ENCODE data around the gene TRABD2B.

DNA sequence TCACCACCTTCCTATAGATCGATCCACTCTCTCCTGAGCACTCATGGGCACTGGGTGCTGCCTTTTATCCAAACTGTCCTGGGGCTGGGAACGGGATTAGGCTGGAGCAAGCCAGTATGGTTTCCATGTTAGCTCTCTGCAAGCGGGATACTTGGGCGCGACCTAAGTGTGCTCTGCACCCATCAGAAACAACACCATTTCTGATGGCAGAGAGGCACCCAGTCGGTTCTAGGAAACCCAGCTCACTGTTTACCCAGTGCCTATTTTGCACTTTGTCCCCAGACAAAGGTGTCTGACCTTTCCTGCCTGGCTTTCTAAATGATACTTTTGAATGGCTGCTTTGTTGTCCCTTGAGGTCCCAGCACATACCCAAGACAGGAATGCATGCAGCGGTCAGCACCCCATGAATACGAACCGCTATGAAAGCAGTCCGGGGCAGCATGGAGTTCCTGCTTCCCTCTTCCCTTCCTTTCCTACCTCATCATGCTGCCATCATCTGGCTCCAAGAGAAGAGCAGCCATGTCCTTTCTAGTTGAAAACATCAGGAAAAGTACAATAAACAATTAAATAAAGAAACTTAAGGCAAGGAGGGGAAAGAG, 83.9 kb downstream of the TRABD2B start:
- TF ChIP-seq, protein P1, sequence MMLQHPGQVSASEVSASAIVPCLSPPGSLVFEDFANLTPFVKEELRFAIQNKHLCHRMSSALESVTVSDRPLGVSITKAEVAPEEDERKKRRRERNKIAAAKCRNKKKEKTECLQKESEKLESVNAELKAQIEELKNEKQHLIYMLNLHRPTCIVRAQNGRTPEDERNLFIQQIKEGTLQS (IDR thresholded peaks at IDR 0.05): no peak
- TF ChIP-seq, protein P2, sequence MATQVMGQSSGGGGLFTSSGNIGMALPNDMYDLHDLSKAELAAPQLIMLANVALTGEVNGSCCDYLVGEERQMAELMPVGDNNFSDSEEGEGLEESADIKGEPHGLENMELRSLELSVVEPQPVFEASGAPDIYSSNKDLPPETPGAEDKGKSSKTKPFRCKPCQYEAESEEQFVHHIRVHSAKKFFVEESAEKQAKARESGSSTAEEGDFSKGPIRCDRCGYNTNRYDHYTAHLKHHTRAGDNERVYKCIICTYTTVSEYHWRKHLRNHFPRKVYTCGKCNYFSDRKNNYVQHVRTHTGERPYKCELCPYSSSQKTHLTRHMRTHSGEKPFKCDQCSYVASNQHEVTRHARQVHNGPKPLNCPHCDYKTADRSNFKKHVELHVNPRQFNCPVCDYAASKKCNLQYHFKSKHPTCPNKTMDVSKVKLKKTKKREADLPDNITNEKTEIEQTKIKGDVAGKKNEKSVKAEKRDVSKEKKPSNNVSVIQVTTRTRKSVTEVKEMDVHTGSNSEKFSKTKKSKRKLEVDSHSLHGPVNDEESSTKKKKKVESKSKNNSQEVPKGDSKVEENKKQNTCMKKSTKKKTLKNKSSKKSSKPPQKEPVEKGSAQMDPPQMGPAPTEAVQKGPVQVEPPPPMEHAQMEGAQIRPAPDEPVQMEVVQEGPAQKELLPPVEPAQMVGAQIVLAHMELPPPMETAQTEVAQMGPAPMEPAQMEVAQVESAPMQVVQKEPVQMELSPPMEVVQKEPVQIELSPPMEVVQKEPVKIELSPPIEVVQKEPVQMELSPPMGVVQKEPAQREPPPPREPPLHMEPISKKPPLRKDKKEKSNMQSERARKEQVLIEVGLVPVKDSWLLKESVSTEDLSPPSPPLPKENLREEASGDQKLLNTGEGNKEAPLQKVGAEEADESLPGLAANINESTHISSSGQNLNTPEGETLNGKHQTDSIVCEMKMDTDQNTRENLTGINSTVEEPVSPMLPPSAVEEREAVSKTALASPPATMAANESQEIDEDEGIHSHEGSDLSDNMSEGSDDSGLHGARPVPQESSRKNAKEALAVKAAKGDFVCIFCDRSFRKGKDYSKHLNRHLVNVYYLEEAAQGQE (IDR thresholded peaks at IDR 0.05): peak; percentile 79
- TF ChIP-seq, protein P3, sequence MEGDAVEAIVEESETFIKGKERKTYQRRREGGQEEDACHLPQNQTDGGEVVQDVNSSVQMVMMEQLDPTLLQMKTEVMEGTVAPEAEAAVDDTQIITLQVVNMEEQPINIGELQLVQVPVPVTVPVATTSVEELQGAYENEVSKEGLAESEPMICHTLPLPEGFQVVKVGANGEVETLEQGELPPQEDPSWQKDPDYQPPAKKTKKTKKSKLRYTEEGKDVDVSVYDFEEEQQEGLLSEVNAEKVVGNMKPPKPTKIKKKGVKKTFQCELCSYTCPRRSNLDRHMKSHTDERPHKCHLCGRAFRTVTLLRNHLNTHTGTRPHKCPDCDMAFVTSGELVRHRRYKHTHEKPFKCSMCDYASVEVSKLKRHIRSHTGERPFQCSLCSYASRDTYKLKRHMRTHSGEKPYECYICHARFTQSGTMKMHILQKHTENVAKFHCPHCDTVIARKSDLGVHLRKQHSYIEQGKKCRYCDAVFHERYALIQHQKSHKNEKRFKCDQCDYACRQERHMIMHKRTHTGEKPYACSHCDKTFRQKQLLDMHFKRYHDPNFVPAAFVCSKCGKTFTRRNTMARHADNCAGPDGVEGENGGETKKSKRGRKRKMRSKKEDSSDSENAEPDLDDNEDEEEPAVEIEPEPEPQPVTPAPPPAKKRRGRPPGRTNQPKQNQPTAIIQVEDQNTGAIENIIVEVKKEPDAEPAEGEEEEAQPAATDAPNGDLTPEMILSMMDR (IDR thresholded peaks at IDR 0.05; ENCODE audit: low read depth, low read length, missing input control): no peak
- TF ChIP-seq EGR1 (IDR thresholded peaks at IDR 0.05; ENCODE audit: low read depth in 2 of 2) (peak in 1 of 2 donors; percentile 37), JUND (IDR thresholded peaks at IDR 0.05) (peak in 1 of 2 donors; percentile 71), GABPA (IDR thresholded peaks at IDR 0.05 in 1 of 2, conservative IDR thresholded peaks at IDR 0.05 in 1 of 2) (peak in 1 of 2 donors; percentile 25), HNF4G (IDR thresholded peaks at IDR 0.05) (peak; percentile 93), YY1 (IDR thresholded peaks at IDR 0.05) (peak; percentile 88), SP1 (IDR thresholded peaks at IDR 0.05) (peak; percentile 97), TAF1 (conservative IDR thresholded peaks at IDR 0.05) (no peak)
- TF ChIP-seq, protein P4, sequence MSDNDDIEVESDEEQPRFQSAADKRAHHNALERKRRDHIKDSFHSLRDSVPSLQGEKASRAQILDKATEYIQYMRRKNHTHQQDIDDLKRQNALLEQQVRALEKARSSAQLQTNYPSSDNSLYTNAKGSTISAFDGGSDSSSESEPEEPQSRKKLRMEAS (IDR thresholded peaks at IDR 0.05): peak; percentile 58
